ENCODE measurements around the gene GRIK2. TPM values are rescaled to one million over a fixed set of nuclear protein-coding genes. Genes with fewer than 3 reads are reported as not detected.

The GRIK2 gene
- total and polyA plus RNA-seq, 7 donors, result 0.03 to 2.9 (median 0.53) TPM; not detected in 1

- no peaks in the 10 kb centered on the region for H3K36me3 ChIP-seq (ENCODE audit: insufficient read depth in 1 of 2, low read depth in 1 of 2)
- no peak for TF ChIP-seq CTCF (IDR thresholded peaks at IDR 0.05)
- no peaks in the 10 kb centered on the region for H3K4me1 ChIP-seq
- no peaks in the 10 kb centered on the region for H3K9me3 ChIP-seq
- no peak overlapping the region for H3K4me3 ChIP-seq
- no peak overlapping the region for H3K27ac ChIP-seq
- 81 to 89% (median 83%) methylated on average over 1 of the region's 1 CpG for WGBS, 3 donors
- ATAC-seq (no peak), DNase-seq (no peak)
- intact Hi-C loops (cut with DNase I), result no loop called here
- no peaks in the 10 kb centered on the region for H3K27me3 ChIP-seq (ENCODE audit: insufficient read depth in 3 of 3, low read length in 2 of 3)
Measured at GRCh38 chr6:101738481-101738880, 345.0 kb downstream of the GRIK2 start.

- no peak for DNase-seq
- TF ChIP-seq CTCF (IDR thresholded peaks at IDR 0.05), result no peak
- Histone ChIP-seq H3K4me1 (no peaks in the 10 kb centered on the region), H3K27me3 (ENCODE audit: insufficient read depth in 3 of 3, low read length in 2 of 3) (no peaks in the 10 kb centered on the region), H3K27ac (no peak overlapping the region), H3K9me3 (no peaks in the 10 kb centered on the region), H3K4me3 (no peak overlapping the region), H3K36me3 (ENCODE audit: insufficient read depth in 1 of 2, low read depth in 1 of 2) (no peaks in the 10 kb centered on the region)
- WGBS, 3 donors, result 26 to 48% (median 34%) methylated on average over 2 of the region's 2 CpGs
- intact Hi-C loops (cut with DNase I), result no loop called here
- ATAC-seq, result no peak
Measured at GRCh38 chr6:101740631-101741030, 347.1 kb downstream of the GRIK2 start.

GRCh38 chr6:101741474-101742171 is 348.1 kb downstream of the GRIK2 start:
- no peak for TF ChIP-seq CTCF (IDR thresholded peaks at IDR 0.05)
- H3K4me3 ChIP-seq, result no peak overlapping the region
- DNase-seq (no peak), ATAC-seq (no peak)
- H3K27ac ChIP-seq, result no peak overlapping the region
- intact Hi-C loops (cut with DNase I), result no loop called here
- H3K4me1 ChIP-seq, result no peaks in the 10 kb centered on the region
- H3K36me3 ChIP-seq (ENCODE audit: insufficient read depth in 1 of 2, low read depth in 1 of 2), result no peaks in the 10 kb centered on the region
- 43 to 55% (median 48%) methylated on average over 2 of the region's 2 CpGs for WGBS, 3 donors
- H3K27me3 ChIP-seq (ENCODE audit: insufficient read depth in 3 of 3, low read length in 2 of 3), result no peaks in the 10 kb centered on the region
- no peaks in the 10 kb centered on the region for H3K9me3 ChIP-seq

- Histone ChIP-seq H3K27ac (no peak overlapping the region), H3K36me3 (ENCODE audit: insufficient read depth in 1 of 2, low read depth in 1 of 2) (no peaks in the 10 kb centered on the region), H3K4me3 (no peak overlapping the region), H3K4me1 (no peaks in the 10 kb centered on the region), H3K9me3 (no peaks in the 10 kb centered on the region), H3K27me3 (ENCODE audit: insufficient read depth in 3 of 3, low read length in 2 of 3) (no peaks in the 10 kb centered on the region)
- no peak for TF ChIP-seq CTCF (IDR thresholded peaks at IDR 0.05)
- intact Hi-C loops (cut with DNase I), result no loop called here
- DNase-seq, result no peak
- ATAC-seq, result no peak
Measured at GRCh38 chr6:101747160-101747559, 353.7 kb downstream of the GRIK2 start.

GRCh38 chr6:101747716-101748115 is 354.2 kb downstream of the GRIK2 start:
- ATAC-seq, result no peak
- no peak for TF ChIP-seq CTCF (IDR thresholded peaks at IDR 0.05)
- Histone ChIP-seq H3K36me3 (ENCODE audit: insufficient read depth in 1 of 2, low read depth in 1 of 2) (no peaks in the 10 kb centered on the region), H3K27ac (no peak overlapping the region), H3K9me3 (no peaks in the 10 kb centered on the region), H3K4me1 (no peaks in the 10 kb centered on the region), H3K4me3 (no peak overlapping the region), H3K27me3 (ENCODE audit: insufficient read depth in 3 of 3, low read length in 2 of 3) (no peaks in the 10 kb centered on the region)
- intact Hi-C loops (cut with DNase I), result no loop called here
- WGBS, 3 donors, result 7 to 44% (median 24%) methylated on average over 1 of the region's 1 CpG
- no peak for DNase-seq

All from psoas muscle (tissue), 8 donors.